SU-DHL-6 (cell line): Measurements from ENCODE around the gene SPINK4.
A peak's percentile ranks its signal among the peaks of the same experiment; 100 is the strongest.

Experiments
- H2AFZ ChIP-seq: fragments of 200-600 bp; sonication (generic); 2 replicates; pipeline ENCODE4 v1.6.1; 2014; ENCODE audit warnings: low read depth, mild to moderate bottlenecking, moderate library complexity, mixed read lengths, antibody characterized with exemption, low read length; ENCODE audit not compliant: severe bottlenecking
- H3F3A ChIP-seq: fragments of 200-600 bp; shearing (Covaris generic); 2 replicates; pipeline ENCODE4 v1.6.0; 2016; ENCODE audit warnings: antibody characterized with exemption, mild to moderate bottlenecking; ENCODE audit not compliant: insufficient read depth
- H3K27ac ChIP-seq: fragments of 200-600 bp; sonication (generic); 2 replicates; pipeline ENCODE4 v1.5.1; 2016; ENCODE audit warnings: low read depth, mild to moderate bottlenecking, low read length, moderate library complexity, mixed read lengths
- H3K27me3 ChIP-seq: fragments of 200-600 bp; sonication (generic), shearing (Covaris generic); 2 replicates; pipeline ENCODE4 v1.6.0; 2014; ENCODE audit warnings: mild to moderate bottlenecking, low read length
- H3K36me3 ChIP-seq: fragments of 200-600 bp; sonication (generic); 2 replicates; pipeline ENCODE4 v1.6.1; 2014; ENCODE audit warnings: mild to moderate bottlenecking, low read length, mixed read lengths
- H3K4me2 ChIP-seq: fragments of 300-600, 200-600 bp; shearing (Covaris generic), sonication (generic); 2 replicates; pipeline ENCODE4 v1.6.0; 2014; ENCODE audit warnings: low read length, low read depth, mild to moderate bottlenecking; ENCODE audit not compliant: poor library complexity, severe bottlenecking
- H3K4me3 ChIP-seq: fragments of 200-600 bp; sonication (generic); 2 replicates; pipeline ENCODE4 v1.5.1; 2014; ENCODE audit warnings: antibody characterized with exemption, low read length, mild to moderate bottlenecking, mixed read lengths; ENCODE audit not compliant: insufficient read depth, poor library complexity, severe bottlenecking
- H3K79me2 ChIP-seq: fragments of 200-600 bp; sonication (generic); 2 replicates; pipeline ENCODE4 v1.6.1; 2014; ENCODE audit warnings: mild to moderate bottlenecking, low read length, moderate library complexity; ENCODE audit not compliant: insufficient read depth
- H3K9ac ChIP-seq: fragments of 200-600 bp; sonication (generic); 2 replicates; pipeline ENCODE4 v1.7.0; 2014; ENCODE audit warnings: mild to moderate bottlenecking, low read length
- H3K9me2 ChIP-seq: fragments of 200-600 bp; sonication (generic); replicated peaks from 2 replicates; pipeline ENCODE4 v1.6.1; 2014; ENCODE audit warnings: low read length; ENCODE audit not compliant: insufficient read depth
- H3K9me3 ChIP-seq: fragments of 200-600 bp; sonication (generic); 2 replicates; pipeline ENCODE4 v1.6.1; 2014; ENCODE audit warnings: low read length, mixed read lengths; ENCODE audit not compliant: insufficient read depth
- H4K20me1 ChIP-seq: fragments of 200-600 bp; sonication (generic); 2 replicates; pipeline ENCODE4 v1.6.1; 2014; ENCODE audit warnings: low read depth, mild to moderate bottlenecking, antibody characterized with exemption, low read length, moderate library complexity, mixed read lengths
- CTCF ChIP-seq: fragments of 200-600 bp; sonication (generic); IDR thresholded peaks from one replicate; pipeline ENCODE4 v1.5.1; 2017; ENCODE audit warnings: antibody characterized with exemption, mild to moderate bottlenecking, low read length, moderate library complexity; ENCODE audit not compliant: insufficient read depth, poor library complexity, severe bottlenecking
- EZH2phosphoT487 ChIP-seq: fragments of 200-600 bp; sonication (generic), shearing (Covaris generic); conservative IDR thresholded peaks from 2 replicates; pipeline ENCODE4 v1.6.1; 2018; ENCODE audit warnings: mild to moderate bottlenecking, antibody characterized with exemption, low read length, moderate library complexity, mixed read lengths

The SPINK4 gene

GRCh38 chr9:33290247-33291030 is 50.5 kb downstream of the SPINK4 start, which contains the start of gene NFX1:
Gene NFX1, plus strand, starts transcription at chr9:33290516. Its CDS starts 57 bp downstream, at chr9:33290573.
- Histone ChIP-seq H4K20me1 (no peaks in the 10 kb centered on the region), H3K27me3 (no peaks in the 10 kb centered on the region), H3K4me3 (peak within 1 kb of the TSS; percentile 85), H3K4me2 (peak within 1 kb of the TSS; percentile 60), H3F3A (peaks cover 26% of the 10 kb centered on the region), H3K36me3 (0 out of 2 replicates have a peak, but pooled peaks cover 17% of the 10 kb centered on the region), H3K79me2 (peaks cover 50% of the 10 kb centered on the region), H3K27ac (peak within 1 kb of the TSS; percentile 91), H3K9me3 (no peaks in the 10 kb centered on the region), H2AFZ (peak within 1 kb of the TSS; percentile 27), H3K9ac (peak within 1 kb of the TSS; percentile 90), H3K9me2 (no peaks in the 10 kb centered on the region)
- TF ChIP-seq EZH2phosphoT487 (no peak), CTCF (no peak)

GRCh38 chr9:33291031-33291397 is 51.0 kb downstream of the SPINK4 start:
- peak overlapping the region; percentile 91 for H3K27ac ChIP-seq
- peak overlapping the region; percentile 60 for H3K4me2 ChIP-seq
- no peaks in the 10 kb centered on the region for H4K20me1 ChIP-seq
- peaks cover 55% of the 10 kb centered on the region for H3K79me2 ChIP-seq
- no peaks in the 10 kb centered on the region for H3K27me3 ChIP-seq
- no peaks in the 10 kb centered on the region for H3K9me2 ChIP-seq
- H3K9me3 ChIP-seq = no peaks in the 10 kb centered on the region
- no peak overlapping the region for H2AFZ ChIP-seq
- TF ChIP-seq EZH2phosphoT487 (no peak), CTCF (no peak)
- peak overlapping the region; percentile 90 for H3K9ac ChIP-seq
- H3K36me3 ChIP-seq = 0 out of 2 replicates have a peak, but pooled peaks cover 17% of the 10 kb centered on the region
- peaks cover 32% of the 10 kb centered on the region for H3F3A ChIP-seq
- H3K4me3 ChIP-seq = peak overlapping the region; percentile 85

- no peaks in the 10 kb centered on the region for H3K27me3 ChIP-seq
- H3K27ac ChIP-seq = no peak overlapping the region
- no peak overlapping the region for H2AFZ ChIP-seq
- no peaks in the 10 kb centered on the region for H4K20me1 ChIP-seq
- 0 out of 2 replicates have a peak, but pooled peaks cover 17% of the 10 kb centered on the region for H3K36me3 ChIP-seq
- H3K4me2 ChIP-seq = peak overlapping the region; percentile 60
- peaks cover 61% of the 10 kb centered on the region for H3K79me2 ChIP-seq
- H3K9me2 ChIP-seq = no peaks in the 10 kb centered on the region
- no peaks in the 10 kb centered on the region for H3K9me3 ChIP-seq
- H3K4me3 ChIP-seq = peak overlapping the region; percentile 1
- H3K9ac ChIP-seq = 0 out of 2 replicates have a peak overlapping the region, but pooled peaks have one; percentile 4
- H3F3A ChIP-seq = peaks cover 41% of the 10 kb centered on the region
- TF ChIP-seq EZH2phosphoT487 = no peak
These were observed 51.9 kb downstream of the SPINK4 start for GRCh38 chr9:33291901-33292300.

GRCh38 chr9:33293782-33294181 is 53.8 kb downstream of the SPINK4 start:
- no peak overlapping the region for H2AFZ ChIP-seq
- peaks cover 8% of the 10 kb centered on the region; the same call in 1 of the 2 replicates for H4K20me1 ChIP-seq
- H3F3A ChIP-seq = peaks cover 46% of the 10 kb centered on the region
- H3K79me2 ChIP-seq = peaks cover 78% of the 10 kb centered on the region
- peaks cover 27% of the 10 kb centered on the region for H3K36me3 ChIP-seq
- no peak overlapping the region for H3K9ac ChIP-seq
- H3K9me3 ChIP-seq = no peaks in the 10 kb centered on the region
- no peaks in the 10 kb centered on the region for H3K9me2 ChIP-seq
- H3K27me3 ChIP-seq = no peaks in the 10 kb centered on the region
- H3K4me3 ChIP-seq = no peak overlapping the region
- H3K27ac ChIP-seq = peak overlapping the region; percentile 91; the same call in 1 of the 2 replicates
- TF ChIP-seq EZH2phosphoT487 = no peak
- no peak for TF ChIP-seq CTCF
- peak overlapping the region; percentile 60 for H3K4me2 ChIP-seq
